CD4-positive, alpha-beta T cell treated with Interleukin-4 for 1 hour (primary cell): ENCODE measurements around the gene SYDE2.
A peak's percentile ranks its signal among the peaks of the same experiment; 100 is the strongest.
"Not testable (repeated sequence)": the region's sequence is repeated elsewhere in the genome, so short reads cannot be mapped to it uniquely, and the experiment has no call there.

Experiments used
- DNase-seq, 2 donors: peaks; one replicate each; pipeline ENCODE4 v3.0.0-alpha.2; 2020 to 2022

The SYDE2 gene, protein sequence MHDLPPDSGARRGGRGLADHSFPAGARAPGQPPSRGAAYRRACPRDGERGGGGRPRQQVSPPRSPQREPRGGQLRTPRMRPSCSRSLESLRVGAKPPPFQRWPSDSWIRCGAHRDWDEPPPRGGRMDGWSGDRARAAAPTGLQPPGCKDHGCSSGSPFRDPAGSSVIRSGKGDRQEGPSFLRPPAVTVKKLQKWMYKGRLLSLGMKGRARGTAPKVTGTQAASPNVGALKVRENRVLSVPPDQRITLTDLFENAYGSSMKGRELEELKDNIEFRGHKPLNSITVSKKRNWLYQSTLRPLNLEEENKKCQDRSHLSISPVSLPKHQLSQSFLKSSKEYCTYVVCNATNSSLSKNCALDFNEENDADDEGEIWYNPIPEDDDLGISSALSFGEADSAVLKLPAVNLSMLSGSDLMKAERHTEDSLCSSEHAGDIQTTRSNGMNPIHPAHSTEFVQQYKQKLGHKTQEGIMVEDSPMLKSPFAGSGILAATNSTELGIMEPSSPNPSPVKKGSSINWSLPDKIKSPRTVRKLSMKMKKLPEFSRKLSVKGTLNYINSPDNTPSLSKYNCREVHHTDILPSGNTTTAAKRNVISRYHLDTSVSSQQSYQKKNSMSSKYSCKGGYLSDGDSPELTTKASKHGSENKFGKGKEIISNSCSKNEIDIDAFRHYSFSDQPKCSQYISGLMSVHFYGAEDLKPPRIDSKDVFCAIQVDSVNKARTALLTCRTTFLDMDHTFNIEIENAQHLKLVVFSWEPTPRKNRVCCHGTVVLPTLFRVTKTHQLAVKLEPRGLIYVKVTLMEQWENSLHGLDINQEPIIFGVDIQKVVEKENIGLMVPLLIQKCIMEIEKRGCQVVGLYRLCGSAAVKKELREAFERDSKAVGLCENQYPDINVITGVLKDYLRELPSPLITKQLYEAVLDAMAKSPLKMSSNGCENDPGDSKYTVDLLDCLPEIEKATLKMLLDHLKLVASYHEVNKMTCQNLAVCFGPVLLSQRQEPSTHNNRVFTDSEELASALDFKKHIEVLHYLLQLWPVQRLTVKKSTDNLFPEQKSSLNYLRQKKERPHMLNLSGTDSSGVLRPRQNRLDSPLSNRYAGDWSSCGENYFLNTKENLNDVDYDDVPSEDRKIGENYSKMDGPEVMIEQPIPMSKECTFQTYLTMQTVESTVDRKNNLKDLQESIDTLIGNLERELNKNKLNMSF

GRCh38 chr1:85200463-85201339 is at the start of gene SYDE2:
Gene SYDE2 (minus strand): TSS chr1:85201016. CDS start chr1:85200996, 20 bp downstream.
- DNase-seq: peak; percentile 74 to 82

DNA sequence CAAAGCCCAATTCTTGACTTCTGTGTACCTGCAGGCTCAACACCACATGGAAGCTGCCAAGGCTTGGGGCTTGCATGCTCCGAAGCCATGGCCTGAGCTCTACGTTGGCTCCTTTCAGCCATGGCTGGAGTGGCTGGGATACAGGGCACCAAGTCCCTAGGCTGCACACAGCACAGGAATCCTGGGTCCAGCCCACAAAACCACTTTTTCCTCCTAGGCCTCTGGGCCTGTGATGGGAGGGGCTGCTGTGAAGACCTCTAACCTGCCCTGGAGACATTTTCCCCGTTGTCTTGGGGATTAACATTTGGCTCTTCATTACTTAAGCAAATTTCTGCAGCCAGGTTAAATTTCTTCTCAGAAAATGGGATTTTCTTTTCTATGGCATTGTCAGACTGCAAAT is 48.2 kb upstream of the SYDE2 start:
- DNase-seq: not testable (repeated sequence)

DNA sequence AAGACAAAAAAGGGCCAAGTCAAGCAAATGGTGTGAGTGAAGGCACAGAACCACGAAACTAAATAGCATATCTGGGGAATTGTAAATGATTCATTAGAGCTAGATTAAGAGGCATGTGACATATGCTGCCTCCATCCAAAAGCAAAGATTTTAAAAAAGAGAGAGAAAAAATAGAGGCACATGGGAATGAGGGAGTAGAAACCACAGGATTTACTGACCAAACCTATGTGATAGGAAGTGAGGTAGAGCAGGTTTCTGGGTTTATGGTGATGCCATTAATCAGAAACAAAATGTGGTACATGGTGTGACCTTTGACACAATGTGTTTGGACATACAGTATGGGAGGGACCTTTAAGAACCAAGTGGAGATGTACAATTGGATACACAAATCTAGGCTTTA is 45.1 kb upstream of the SYDE2 start:
- DNase-seq: no peak

DNA sequence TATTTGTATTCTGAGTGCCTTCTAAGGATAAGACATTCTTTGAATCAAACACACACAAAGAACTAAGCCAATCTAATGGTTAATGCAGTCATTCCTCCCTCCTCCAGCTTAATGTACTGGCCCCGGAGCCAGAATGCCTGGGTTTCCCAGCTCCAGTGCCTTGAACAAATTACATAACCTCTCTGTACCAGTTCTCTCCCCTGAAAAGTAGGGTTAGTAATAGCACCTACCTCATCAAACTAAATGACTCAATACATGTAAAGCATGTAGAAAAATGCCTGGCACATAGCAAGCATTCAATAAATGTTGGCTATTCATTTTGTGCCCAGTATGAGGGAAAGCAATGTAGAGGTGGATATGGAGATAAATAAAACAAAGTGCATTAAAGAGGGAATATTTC is 44.6 kb upstream of the SYDE2 start:
- no peak for DNase-seq

GRCh38 chr1:85244271-85245061 is 43.6 kb upstream of the SYDE2 start:
- no peak for DNase-seq

DNA sequence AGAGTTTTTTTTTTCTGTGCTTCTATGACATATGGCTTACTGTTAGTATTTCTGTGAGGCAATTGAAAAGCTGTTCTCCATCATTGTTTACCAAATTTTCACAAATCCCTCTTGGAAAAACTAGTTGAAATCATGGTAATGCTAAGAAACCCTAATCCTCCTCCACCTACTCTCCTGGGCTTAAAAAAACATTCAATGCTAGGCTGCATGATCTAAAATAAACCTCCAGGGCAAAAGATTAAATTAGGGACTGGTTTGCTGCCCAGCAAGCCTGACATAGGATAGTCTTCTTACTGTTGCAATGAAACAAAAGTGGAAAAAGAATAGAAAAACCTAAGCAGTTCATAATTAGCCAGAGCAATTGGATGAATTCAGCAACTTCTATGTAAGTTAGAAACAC is 42.6 kb upstream of the SYDE2 start:
- no peak for DNase-seq

GRCh38 chr1:85240643-85241042 is 39.8 kb upstream of the SYDE2 start:
- DNase-seq: no peak

- peak in 1 of 2 donors; percentile 32 for DNase-seq
These were observed 39.4 kb upstream of the SYDE2 start for GRCh38 chr1:85240174-85240601.

- DNase-seq: no peak
These were observed 36.8 kb upstream of the SYDE2 start for GRCh38 chr1:85237613-85238012.

GRCh38 chr1:85230305-85230977 is 29.6 kb upstream of the SYDE2 start:
- no peak for DNase-seq

DNA sequence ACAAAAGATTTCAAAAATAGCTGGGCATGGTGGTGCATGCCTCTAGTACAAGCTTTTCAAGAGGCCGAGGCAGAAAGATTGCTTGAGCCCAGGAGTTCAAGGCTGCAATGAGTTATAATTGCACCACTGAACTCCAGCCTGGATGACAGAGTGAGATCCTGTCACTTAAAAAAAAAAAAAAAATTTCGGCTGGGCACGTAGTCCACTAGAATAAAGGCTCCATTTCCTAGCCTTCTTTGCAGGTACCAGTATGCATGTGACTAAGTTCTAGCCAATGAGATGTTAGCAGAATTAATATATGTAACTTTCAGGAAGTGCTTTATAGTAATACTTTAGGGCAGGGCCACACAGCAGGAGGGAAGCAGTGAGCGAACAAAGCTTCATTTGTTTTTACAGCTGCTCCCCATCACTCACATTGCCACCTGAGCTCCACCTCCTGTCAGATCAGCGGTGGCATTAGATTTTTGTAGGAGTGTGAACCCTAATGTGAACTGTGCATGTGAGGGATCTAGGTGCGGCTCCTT is 28.8 kb upstream of the SYDE2 start:
- DNase-seq: no peak

DNA sequence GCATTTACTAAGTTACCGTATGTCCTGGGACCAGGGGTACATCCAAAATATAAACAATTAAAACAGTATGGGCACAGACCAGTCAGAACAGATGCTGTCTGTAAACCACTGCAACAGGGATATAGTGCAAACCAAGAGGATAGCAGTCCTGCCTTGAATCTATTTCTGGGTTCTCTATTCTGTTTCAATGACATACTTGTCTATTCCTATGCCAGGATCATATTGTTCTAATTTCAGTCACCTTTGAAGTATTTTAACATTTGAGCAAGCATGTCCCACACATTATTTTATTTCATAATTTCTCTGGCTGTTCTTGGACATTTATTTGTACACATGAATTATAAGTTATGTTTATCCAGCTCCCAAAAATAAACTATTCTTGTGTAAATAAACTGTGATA is 28.2 kb upstream of the SYDE2 start:
- DNase-seq: no peak

- no peak for DNase-seq
These were observed 25.0 kb upstream of the SYDE2 start for GRCh38 chr1:85225624-85226380.

DNA sequence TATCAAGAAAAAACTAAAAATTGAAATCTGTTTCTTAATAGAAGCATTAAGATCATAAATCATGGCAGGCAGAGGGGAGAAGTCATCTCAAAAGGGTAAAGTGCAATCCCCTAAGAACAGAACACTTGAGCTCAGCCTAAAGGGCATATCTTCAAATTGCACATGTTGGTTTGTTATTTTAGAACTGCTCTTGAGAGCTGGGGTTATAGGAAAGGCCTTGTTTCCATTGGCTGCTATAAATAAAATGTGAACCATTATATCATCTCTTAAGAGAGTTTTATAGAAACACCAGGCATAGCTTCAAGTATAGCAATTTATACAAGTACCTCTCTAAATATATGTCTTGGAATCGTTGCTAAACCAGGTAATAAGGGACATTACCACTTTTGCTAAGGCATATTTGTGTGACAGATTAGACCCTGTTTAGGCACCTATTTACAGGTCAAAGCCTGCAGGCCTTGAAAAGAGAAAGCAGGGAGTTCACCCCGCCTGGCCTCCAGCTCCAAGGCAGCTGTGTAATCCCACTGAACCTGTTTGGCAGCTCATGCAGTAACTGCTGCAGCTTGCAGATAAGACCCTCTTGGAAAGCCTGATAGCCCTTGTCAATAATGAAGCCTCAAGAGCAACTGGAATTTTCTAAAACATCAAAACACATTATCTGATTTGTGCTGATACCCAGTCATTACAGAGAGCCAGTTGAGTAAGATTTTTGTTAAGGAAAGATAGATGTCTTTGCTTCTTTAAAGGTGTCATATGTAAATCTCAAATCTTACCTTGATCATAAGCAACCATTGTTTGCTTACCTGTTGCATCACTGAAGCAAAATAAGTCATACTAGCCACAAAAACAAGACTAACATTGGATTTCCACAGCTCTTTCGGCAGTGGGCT is 24.2 kb upstream of the SYDE2 start:
- DNase-seq: no peak

GRCh38 chr1:85224295-85224694 is 23.5 kb upstream of the SYDE2 start:
- no peak for DNase-seq

GRCh38 chr1:85223334-85223733 is 22.5 kb upstream of the SYDE2 start:
- DNase-seq: no peak

DNA sequence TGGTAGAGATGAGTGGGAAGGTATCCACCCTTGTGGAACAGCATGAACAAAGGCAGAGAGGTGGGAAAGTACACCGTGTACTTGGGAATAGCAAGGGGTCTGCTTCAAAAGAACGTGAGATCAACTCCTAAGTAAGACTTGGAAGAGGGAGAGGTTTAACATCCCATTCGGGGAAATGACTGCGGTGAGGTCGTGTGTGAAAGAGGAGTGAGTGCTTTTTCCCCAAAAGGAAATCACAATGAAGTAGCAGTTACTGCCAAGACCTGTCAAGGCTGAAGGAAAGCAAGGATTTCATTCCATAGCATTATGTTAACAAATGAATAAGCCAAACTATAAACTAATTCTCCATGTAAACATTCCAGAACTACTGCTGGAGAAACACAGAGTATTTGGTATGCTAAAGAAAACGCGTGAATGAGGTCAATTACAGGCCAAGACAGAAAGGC is 20.0 kb upstream of the SYDE2 start:
- DNase-seq: no peak

DNA sequence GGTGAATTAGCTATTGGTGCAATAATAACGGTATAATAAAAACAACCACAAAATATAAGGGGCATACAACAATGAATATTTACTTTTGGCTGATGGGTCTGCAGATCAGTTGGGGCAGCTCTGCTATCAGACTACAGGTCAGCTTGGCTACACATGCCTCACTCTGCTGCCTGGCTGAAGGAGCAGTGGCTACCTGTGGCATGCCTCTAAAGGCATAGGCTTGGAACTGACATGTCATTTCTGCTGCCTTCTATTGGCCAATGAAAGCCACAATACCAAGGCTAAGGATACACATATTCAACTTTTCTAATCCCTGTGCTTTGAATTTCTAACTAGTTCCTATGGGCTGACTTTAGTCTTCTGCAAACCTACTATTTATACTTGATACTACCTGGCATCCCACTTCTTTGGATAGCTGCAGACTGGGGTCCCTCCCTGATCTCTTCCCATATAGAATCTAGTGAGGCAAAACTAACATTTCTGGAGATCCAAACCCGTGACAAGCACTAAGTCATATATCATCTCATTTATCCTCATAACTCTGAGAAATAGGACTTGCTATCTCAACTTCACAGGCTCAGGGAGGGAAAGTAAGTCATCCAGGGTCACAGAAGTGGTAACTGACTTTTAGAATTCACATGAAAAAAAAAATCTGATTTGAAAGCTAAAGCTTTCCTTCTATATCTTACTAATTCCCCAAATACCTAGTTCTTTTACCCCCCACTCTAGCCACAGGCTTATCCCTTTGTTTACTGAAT is 19.2 kb upstream of the SYDE2 start:
- DNase-seq: no peak
